ENCODE results near the gene LMX1B.

- TF ChIP-seq EZH2 (IDR thresholded peaks at IDR 0.05; ENCODE audit: low read length, missing control alignments) (no peak), CTCF (conservative IDR thresholded peaks at IDR 0.05 in 1 of 2, IDR thresholded peaks at IDR 0.05 in 1 of 2; ENCODE audit: low read depth in 1 of 2, low read length in 2 of 2) (no peak)
These were observed 49.6 kb upstream of the LMX1B start for GRCh38 chr9:126564128-126564527.
